NT2/D1 (cell line): ENCODE data around the gene ELP4.

ENCODE experiments used
- DNase-seq: peaks from one replicate; pipeline ENCODE4 v3.0.0-alpha.2; 2011; ENCODE audit warnings: low read depth, low spot score
- H3K27me3 ChIP-seq: 2 replicates; pipeline ENCODE4 v1.6.0; 2011; ENCODE audit warnings: mild to moderate bottlenecking; ENCODE audit not compliant: insufficient read length, insufficient read depth
- H3K36me3 ChIP-seq: 2 replicates; pipeline ENCODE4 v1.6.1; 2011; ENCODE audit warnings: mild to moderate bottlenecking, low read length, mixed read lengths; ENCODE audit not compliant: insufficient read depth, insufficient read length
- H3K4me1 ChIP-seq: 2 replicates; pipeline ENCODE4 v1.5.1; 2011; ENCODE audit not compliant: insufficient read depth, insufficient read length
- H3K4me3 ChIP-seq: 2 replicates; pipeline ENCODE4 v1.5.1; 2011; ENCODE audit warnings: low read depth; ENCODE audit not compliant: insufficient read length
- H3K9ac ChIP-seq: 2 replicates; pipeline ENCODE4 v1.6.0; 2011; ENCODE audit warnings: low read depth; ENCODE audit not compliant: insufficient read length
- H3K9me3 ChIP-seq: 2 replicates; pipeline ENCODE4 v1.5.1; 2011; ENCODE audit warnings: mild to moderate bottlenecking, low read length; ENCODE audit not compliant: insufficient read depth
- SUZ12 ChIP-seq: IDR thresholded peaks from 2 replicates; pipeline ENCODE4 v1.6.1; 2011; ENCODE audit not compliant: insufficient read length, insufficient read depth; ENCODE audit errors: extremely low read depth
- YY1 ChIP-seq: IDR thresholded peaks from 2 replicates; pipeline ENCODE4 v1.6.1; 2011; ENCODE audit not compliant: insufficient read length, insufficient read depth
- ZNF274 ChIP-seq: IDR thresholded peaks from 2 replicates; pipeline ENCODE4 v1.6.1; 2011; ENCODE audit warnings: mild to moderate bottlenecking, low read depth, low read length

ELP4 gene

DNA sequence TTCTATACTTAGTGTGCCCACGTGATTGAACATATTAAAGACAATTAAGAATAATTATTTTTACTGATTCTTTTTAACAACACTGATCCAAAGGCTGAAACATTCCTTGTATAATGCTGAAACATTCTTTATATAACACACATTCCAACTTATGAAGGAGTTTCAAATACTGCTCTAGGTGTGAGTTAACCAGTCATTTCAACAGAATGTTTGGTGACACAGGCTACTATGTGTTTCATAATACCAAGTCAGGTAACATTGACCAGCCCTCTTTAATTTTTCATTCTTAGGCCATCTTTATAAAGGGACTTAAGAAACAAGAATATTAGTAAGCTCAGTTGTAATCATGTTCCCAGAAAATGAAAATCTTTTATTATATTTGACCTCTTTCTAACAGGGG is 136.6 kb downstream of the ELP4 start:
- H3K4me1 ChIP-seq, result no peaks in the 10 kb centered on the region
- TF ChIP-seq SUZ12 (no peak), YY1 (no peak), ZNF274 (no peak)
- H3K36me3 ChIP-seq, result peaks cover 3% of the 10 kb centered on the region
- H3K9me3 ChIP-seq, result no peaks in the 10 kb centered on the region
- H3K4me3 ChIP-seq, result no peak overlapping the region
- no peaks in the 10 kb centered on the region for H3K27me3 ChIP-seq
- DNase-seq, result no peak
- no peak overlapping the region for H3K9ac ChIP-seq

DNA sequence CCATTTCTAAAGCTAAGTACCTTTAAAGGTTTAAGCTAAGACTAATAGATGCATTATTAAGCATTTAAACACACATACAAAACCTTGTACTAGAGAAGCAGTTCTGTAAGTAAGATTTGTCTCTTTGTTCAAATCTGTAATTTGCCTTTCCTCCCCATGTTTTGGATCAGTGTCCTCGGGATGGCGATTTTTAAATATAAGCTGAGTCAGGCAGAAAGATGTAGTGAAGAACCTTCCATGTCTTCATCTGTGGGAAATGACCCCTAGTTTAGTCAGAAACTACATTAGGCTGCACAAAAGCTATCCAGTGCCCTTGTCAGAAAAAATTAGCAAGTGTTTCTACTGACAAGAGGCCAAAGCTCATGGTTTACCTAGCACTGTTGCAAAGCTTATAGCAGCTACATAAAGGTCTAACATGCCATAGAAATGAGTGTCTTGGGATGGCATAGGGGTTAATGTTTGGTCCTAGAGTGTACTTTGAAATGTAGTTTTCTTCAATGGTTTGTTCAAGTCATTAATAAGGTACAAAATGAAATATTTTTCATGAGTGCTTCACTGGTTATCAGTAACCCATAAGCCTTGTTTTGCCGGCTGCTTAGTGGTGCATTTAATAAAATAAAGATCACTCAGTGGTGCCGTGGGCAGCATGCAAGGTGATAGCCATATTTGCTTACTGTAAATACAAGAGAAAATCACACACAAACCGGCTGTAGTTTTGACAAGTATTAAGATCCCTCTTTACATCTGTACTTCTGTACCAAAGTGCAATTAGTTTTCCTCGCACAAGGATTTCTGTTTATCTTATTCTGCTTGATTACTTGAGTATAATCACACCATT is 139.8 kb downstream of the ELP4 start:
- Histone ChIP-seq H3K4me3 (no peak overlapping the region), H3K9ac (no peak overlapping the region), H3K4me1 (no peaks in the 10 kb centered on the region), H3K27me3 (no peaks in the 10 kb centered on the region), H3K36me3 (peaks cover 3% of the 10 kb centered on the region), H3K9me3 (no peaks in the 10 kb centered on the region)
- TF ChIP-seq YY1, result no peak
- no peak for TF ChIP-seq SUZ12
- TF ChIP-seq ZNF274, result no peak
- DNase-seq, result no peak

DNA sequence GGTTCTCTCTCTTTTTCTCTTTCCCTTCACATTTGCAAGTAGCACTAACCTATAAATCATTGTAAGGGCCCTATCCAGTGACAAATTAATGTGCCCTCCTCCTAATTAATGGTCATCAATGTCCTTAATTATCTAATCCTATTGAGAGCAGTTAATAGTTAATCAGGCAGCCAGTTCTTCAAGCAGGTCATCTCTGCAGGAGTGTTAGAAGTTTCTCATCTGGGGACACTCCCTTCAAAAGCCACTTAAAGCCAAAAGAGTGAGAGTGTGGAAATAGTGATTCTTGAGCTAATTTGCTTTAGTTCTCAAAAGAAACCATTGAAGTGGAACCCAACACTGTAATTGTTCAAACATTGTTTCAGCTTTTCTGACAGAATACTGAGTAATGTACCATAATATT is 141.6 kb downstream of the ELP4 start:
- DNase-seq, result no peak
- peaks cover 3% of the 10 kb centered on the region for H3K36me3 ChIP-seq
- no peaks in the 10 kb centered on the region for H3K4me1 ChIP-seq
- TF ChIP-seq YY1 (no peak), SUZ12 (no peak), ZNF274 (no peak)
- H3K9ac ChIP-seq, result no peak overlapping the region
- H3K9me3 ChIP-seq, result no peaks in the 10 kb centered on the region
- H3K4me3 ChIP-seq, result no peak overlapping the region
- no peaks in the 10 kb centered on the region for H3K27me3 ChIP-seq

DNA sequence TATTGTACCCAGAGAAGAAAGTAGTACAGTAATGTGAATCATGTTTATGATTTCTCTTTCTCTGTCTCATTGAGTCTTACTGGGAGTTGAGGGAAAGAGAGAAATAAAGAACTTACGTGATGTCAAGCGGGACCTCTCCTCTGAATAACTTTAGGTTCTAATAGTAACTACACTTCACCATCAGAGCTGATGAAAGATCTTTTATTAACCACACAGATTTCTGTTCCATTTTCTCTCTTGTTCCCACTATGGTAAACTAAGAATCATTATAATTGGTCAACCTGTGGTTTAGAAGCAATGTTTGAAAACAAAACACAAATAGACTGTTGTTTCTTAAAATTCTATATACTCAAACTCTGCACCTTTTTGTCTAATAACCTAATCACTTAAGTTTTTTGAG is 142.3 kb downstream of the ELP4 start:
- DNase-seq, result no peak
- no peak for TF ChIP-seq YY1
- TF ChIP-seq SUZ12, result no peak
- no peak for TF ChIP-seq ZNF274
- Histone ChIP-seq H3K9ac (no peak overlapping the region), H3K27me3 (no peaks in the 10 kb centered on the region), H3K9me3 (no peaks in the 10 kb centered on the region), H3K36me3 (peaks cover 3% of the 10 kb centered on the region), H3K4me3 (no peak overlapping the region), H3K4me1 (no peaks in the 10 kb centered on the region)

DNA sequence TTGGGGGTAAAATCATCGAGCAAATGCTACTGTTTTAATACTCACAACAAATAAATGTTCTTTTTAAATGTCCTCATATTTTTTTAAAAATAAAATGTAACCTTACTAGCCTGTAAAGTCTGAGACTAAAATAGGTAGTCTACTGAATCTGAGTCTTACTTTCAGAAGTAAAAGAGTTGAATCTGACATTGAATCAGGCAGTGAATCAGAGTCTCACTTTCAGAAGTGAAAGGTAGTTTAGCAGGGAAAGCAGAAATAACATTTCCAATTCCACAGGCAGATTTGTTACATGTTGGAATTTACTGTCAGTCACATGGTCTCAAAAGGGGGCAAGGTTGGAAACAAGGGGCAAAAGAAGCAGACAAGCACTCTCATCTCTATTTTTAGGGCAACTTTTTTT is 143.0 kb downstream of the ELP4 start:
- Histone ChIP-seq H3K4me1 (no peaks in the 10 kb centered on the region), H3K9ac (no peak overlapping the region), H3K4me3 (no peak overlapping the region), H3K36me3 (peaks cover 3% of the 10 kb centered on the region), H3K9me3 (no peaks in the 10 kb centered on the region), H3K27me3 (no peaks in the 10 kb centered on the region)
- TF ChIP-seq YY1 (no peak), SUZ12 (no peak), ZNF274 (no peak)
- DNase-seq, result no peak

DNA sequence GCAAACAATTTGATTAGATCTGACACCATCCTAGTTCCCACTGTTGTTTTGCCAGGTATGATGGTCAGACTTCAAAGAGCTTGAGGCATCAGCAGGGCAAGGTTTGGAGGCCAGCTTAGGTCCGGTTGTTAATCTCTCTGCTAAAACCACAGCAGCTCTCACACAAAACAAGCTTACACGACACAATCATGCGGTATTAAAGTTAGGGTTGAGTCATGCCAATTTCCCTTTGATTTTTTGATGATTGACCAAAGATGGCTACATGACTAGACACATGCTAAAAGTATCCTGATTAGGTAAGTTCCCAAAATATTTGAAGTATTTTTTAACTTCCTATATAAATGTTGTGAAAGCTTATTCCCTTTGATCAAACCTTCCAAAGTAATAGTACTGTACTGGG is 145.9 kb downstream of the ELP4 start:
- no peak for TF ChIP-seq SUZ12
- no peak for TF ChIP-seq YY1
- TF ChIP-seq ZNF274, result no peak
- Histone ChIP-seq H3K36me3 (no peaks in the 10 kb centered on the region), H3K4me1 (no peaks in the 10 kb centered on the region), H3K9me3 (no peaks in the 10 kb centered on the region), H3K4me3 (no peak overlapping the region), H3K27me3 (no peaks in the 10 kb centered on the region), H3K9ac (no peak overlapping the region)
- DNase-seq, result no peak

DNA sequence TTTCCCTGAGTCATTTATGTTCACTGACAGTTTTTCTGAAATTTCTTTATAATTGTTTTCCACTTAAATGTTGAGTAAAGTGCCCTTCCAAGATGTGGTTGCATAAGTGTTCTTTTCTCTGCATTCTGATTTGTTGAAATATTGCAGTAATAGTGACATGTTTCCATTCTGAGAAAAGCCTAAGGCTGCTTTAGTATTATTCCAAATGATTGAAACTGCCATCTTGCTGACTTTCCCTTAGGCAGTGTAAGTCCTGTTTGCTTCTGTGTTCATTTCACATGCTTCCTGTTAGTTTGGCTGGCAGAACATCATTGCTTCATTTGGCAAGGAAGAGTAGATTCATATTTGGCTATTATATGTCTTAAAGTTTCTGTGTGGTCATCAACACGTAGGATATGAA is 146.5 kb downstream of the ELP4 start:
- H3K36me3 ChIP-seq, result no peaks in the 10 kb centered on the region
- H3K4me3 ChIP-seq, result no peak overlapping the region
- H3K9me3 ChIP-seq, result no peaks in the 10 kb centered on the region
- DNase-seq, result no peak
- no peaks in the 10 kb centered on the region for H3K27me3 ChIP-seq
- no peaks in the 10 kb centered on the region for H3K4me1 ChIP-seq
- no peak overlapping the region for H3K9ac ChIP-seq
- no peak for TF ChIP-seq ZNF274
- TF ChIP-seq YY1, result no peak
- no peak for TF ChIP-seq SUZ12
